Muscle of leg (tissue), 11 donors: ENCODE data around the gene KREMEN2. TPM values are rescaled to one million over a fixed set of nuclear protein-coding genes. Genes with fewer than 3 reads are reported as not detected.

Experiments used
- DNase-seq: peaks from one replicate; pipeline ENCODE4 v3.0.0; 2013
- H3K27ac ChIP-seq: one replicate; pipeline ENCODE4 v1.5.1; 2013; ENCODE audit warnings: mild to moderate bottlenecking, low read length, control low read depth
- H3K27me3 ChIP-seq: one replicate; pipeline ENCODE4 v1.6.1; 2013; ENCODE audit warnings: low read length; ENCODE audit not compliant: control insufficient read depth, insufficient read depth
- H3K36me3 ChIP-seq: one replicate; pipeline ENCODE4 v1.6.1; 2013; ENCODE audit warnings: low read length; ENCODE audit not compliant: control insufficient read depth, insufficient read depth
- H3K4me1 ChIP-seq: one replicate; pipeline ENCODE4 v1.6.1; 2013; ENCODE audit warnings: low read length; ENCODE audit not compliant: control insufficient read depth, insufficient read depth
- H3K4me3 ChIP-seq: one replicate; pipeline ENCODE4 v1.5.1; 2013; ENCODE audit warnings: low read length, control low read depth
- H3K9me3 ChIP-seq: replicated peaks from 2 replicates; pipeline ENCODE4 v1.6.1; 2013; ENCODE audit warnings: low read depth, low read length; ENCODE audit not compliant: control insufficient read depth
- WGBS: methylation state at CpG from one replicate; pipeline ENCODE4 v1.1.5; 2013; ENCODE audit warnings: missing lambda C conversion rate; ENCODE audit not compliant: insufficient coverage; 5-methylcytosine and 5-hydroxymethylcytosine counted together
- polyA plus RNA-seq, 8 donors: library from polyadenylated mRNA; unstranded; fragments of 120-200 nt; gene quantifications; one replicate each; pipeline versions ENCODE4 v1.2.1 to v1.2.3, GENCODE V29; 2013; ENCODE audit warnings: inconsistent platforms in 1 of 8, low replicate concordance in 1 of 8; ENCODE audit not compliant: insufficient read length in 8 of 8, insufficient read depth in 1 of 8
- total RNA-seq: library from RNA; stranded (reverse); fragments of 120-200 nt; gene quantifications from one replicate; pipeline ENCODE4 v1.2.4, GENCODE V29; 2013

KREMEN2 gene
- total and polyA plus RNA-seq, 9 donors, result 3.5 to 22.0 (median 8.7) TPM

DNA sequence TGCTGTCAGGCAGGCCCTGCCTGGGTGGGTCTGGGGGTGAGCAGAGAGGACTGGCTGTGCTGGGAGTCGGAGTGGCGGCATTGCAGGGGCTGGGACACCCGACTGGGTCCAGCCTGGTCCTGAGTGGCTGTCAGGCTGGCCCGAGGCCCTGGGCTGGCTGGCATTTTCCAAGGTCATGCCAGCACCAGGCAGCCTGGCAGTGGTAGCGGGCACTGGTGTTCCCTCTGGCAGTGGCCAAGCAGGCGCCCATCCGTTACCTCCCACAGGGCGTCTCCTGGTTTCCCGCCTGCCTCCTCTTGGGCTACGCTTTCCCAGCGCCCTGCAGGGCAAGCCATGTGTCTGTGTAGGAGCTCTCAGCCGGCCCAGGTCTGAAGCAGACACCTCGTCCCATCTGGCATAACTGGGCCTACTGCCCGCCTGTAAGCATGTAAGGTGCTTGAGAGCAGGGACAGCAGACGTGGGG lies 21.8 kb downstream of the KREMEN2 start:
- Histone ChIP-seq H3K9me3 (no peaks in the 10 kb centered on the region), H3K27me3 (peaks cover 17% of the 10 kb centered on the region), H3K36me3 (no peaks in the 10 kb centered on the region), H3K4me3 (no peak overlapping the region), H3K27ac (peak overlapping the region; percentile 87), H3K4me1 (peaks cover 66% of the 10 kb centered on the region)
- 77% methylated on average over 15 of the region's 15 CpGs for WGBS
- DNase-seq, result no peak

DNA sequence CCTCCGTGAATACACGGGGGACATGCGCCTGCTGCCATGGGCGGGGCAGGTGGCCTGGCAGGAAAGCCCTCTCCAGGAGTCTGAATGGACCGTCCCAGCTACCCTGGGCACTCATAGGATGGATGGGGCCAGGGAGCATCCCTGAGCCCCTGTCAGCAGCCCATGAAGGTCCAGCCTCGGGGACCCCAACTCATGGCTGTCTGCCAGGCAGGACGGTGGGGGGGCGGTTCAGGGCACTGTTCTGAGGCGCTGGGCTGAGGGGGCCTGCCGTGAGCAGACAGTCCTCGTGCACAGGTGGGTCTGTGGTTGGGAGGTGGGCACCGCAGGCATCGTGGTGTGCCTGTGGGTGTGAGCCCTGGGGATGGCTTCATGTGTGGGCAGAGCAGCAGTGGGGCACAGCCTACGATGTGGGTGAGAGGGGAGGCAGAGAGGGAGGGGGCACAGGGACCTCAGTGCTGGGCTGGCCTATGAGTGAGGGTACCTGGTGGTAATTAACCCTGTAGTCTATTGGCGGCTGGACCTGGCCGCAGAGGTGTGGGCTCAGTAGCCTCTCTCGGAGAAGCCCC lies 22.6 kb downstream of the KREMEN2 start:
- Histone ChIP-seq H3K9me3 (no peaks in the 10 kb centered on the region), H3K4me1 (peaks cover 60% of the 10 kb centered on the region), H3K4me3 (no peak overlapping the region), H3K27ac (no peak overlapping the region), H3K36me3 (no peaks in the 10 kb centered on the region), H3K27me3 (peaks cover 17% of the 10 kb centered on the region)
- no peak for DNase-seq
- 68% methylated on average over 14 of the region's 17 CpGs for WGBS

DNA sequence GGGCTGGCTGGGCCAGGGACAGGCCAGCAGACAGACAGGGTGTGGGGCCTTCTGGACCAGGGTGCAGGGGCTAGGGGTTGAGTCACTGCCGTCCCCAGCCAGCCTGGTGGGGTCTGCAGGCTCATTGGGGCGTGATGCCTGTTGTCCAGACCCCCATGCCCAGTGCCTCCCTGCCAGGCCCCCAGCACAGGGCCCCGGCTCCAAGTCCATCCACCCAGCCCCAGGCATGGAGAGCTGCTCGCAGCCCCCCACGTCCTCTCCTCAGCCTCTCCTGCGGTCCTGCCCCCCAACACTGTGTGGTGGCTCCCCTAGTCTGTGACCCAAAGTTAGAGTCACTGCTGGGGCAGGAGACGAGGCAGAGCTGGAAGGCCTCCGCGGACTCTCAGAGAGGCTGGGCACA lies 23.2 kb downstream of the KREMEN2 start:
- H3K27me3 ChIP-seq, result peaks cover 17% of the 10 kb centered on the region
- H3K4me1 ChIP-seq, result peaks cover 60% of the 10 kb centered on the region
- no peaks in the 10 kb centered on the region for H3K36me3 ChIP-seq
- WGBS, result 62% methylated on average over 7 of the region's 9 CpGs
- H3K27ac ChIP-seq, result peak overlapping the region; percentile 78
- no peak overlapping the region for H3K4me3 ChIP-seq
- DNase-seq, result no peak
- H3K9me3 ChIP-seq, result no peaks in the 10 kb centered on the region

DNA sequence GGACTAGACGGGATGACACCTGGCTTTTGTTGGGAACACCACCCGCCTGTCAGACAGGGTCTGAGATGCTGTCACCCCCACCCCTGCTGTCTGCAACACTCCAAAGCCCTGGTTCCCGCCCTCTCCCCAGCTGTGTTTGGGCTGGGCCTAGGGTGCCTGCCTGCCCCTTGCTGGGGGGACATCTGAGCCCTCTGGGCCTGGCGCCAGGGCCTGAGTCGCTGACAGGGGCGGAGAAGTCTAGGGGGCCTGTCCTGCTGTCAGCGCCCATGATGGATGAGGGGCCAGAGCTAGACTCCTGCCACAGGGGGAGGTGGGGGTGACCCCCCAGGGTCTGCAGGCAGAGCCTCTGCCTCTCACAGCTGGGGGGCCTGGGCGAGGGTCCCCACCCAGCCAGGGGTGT lies 23.8 kb downstream of the KREMEN2 start:
- DNase-seq, result peak; percentile 84
- Histone ChIP-seq H3K27ac (peak overlapping the region; percentile 78), H3K4me3 (no peak overlapping the region), H3K9me3 (no peaks in the 10 kb centered on the region), H3K36me3 (no peaks in the 10 kb centered on the region), H3K4me1 (peaks cover 60% of the 10 kb centered on the region), H3K27me3 (peaks cover 17% of the 10 kb centered on the region)
- 32% methylated on average over 6 of the region's 8 CpGs for WGBS

DNA sequence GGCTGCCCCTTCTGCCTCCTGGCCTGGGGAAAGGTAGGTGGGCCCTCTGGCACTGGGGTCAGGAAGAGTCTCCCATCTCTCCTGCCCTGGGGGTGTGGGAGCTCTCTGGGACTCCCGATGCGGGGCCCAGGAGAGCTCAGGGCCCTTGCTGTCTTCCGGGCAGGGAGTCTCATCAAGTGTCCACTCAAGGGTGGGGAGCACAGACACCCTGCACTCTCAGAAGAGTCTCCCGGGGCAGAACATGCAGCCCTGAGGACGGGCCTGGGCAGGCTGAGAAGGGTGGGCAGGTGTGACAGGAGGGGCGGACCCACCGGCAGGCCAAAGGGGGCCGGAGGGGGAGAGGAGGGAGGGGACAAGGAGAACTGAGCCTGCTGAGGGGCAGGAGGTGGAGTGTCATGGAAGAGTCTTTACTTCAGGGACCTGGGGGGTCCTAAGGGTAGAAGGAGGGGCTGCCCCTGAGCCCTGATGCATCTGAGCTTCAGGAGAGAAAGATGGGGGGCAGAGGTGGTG lies 24.6 kb downstream of the KREMEN2 start:
- 42% methylated on average over 7 of the region's 8 CpGs for WGBS
- no peak overlapping the region for H3K27ac ChIP-seq
- peaks cover 58% of the 10 kb centered on the region for H3K4me1 ChIP-seq

DNA sequence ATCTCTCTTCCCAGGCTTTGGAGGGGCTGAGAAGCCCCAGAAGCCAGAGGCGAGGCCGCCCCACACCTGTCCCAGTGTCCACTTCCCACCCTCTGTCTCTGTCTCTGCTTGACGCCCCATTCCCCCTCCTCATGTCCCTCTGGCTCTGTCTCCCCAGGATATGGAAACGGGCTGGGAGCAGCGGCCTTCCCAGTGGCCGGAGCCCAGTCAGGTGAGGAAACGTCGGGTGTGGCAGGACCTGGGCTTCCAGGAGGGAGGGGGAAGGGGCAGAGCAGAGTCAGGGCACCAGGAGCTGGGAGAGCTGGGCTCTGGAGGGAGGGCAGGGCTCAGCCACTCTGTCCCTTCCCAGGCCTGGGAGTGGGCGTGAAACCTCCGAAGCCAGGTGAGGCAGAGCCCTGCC lies 26.8 kb downstream of the KREMEN2 start:
- DNase-seq, result no peak
- Histone ChIP-seq H3K4me3 (no peak overlapping the region), H3K27me3 (peaks cover 14% of the 10 kb centered on the region), H3K4me1 (peaks cover 37% of the 10 kb centered on the region), H3K36me3 (no peaks in the 10 kb centered on the region), H3K9me3 (no peaks in the 10 kb centered on the region), H3K27ac (no peak overlapping the region)
- 59% methylated on average over 5 of the region's 10 CpGs for WGBS

More for the DNA sequence above, 24.6 kb downstream of the KREMEN2 start:
- H3K4me3 ChIP-seq, result no peak overlapping the region
- H3K27me3 ChIP-seq, result peaks cover 17% of the 10 kb centered on the region
- H3K36me3 ChIP-seq, result no peaks in the 10 kb centered on the region
- no peaks in the 10 kb centered on the region for H3K9me3 ChIP-seq
- DNase-seq, result no peak

DNA sequence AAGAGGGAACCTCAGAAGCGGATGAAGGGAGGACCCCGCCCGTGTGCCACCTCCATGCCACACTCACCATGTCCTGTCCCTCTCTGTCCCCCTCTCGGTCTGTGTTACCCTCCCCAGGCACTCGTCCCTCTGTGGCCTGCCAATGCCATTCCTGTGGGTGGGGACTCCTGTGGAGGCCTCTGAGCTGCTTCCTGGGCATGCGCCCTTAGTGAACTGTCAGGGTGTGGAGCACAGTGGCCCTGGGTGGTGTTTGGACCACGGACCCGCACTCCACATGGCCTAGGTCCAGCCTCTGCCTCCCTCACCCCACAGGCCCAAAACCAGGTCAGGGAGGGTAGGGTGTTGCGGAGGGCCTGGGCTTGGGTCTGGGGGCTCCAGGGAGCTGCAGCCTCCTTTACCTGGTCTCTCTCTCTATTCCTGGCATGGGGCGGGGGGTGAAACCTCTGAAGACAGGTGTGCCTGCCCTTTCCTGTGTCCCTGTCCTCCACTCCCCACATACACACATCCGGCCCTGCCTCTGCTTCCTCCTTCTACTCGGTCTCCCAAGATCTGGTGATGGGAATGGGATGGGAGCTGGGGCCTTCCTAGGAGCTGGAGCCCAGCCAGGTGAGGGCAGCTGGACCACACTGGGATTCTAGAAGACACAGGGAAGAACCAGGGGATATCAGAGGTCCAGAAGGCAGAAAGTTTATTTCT lies 27.6 kb downstream of the KREMEN2 start:
- WGBS, result no CpG with 5 or more reads among the region's 12 CpGs
- Histone ChIP-seq H3K27ac (no peak overlapping the region), H3K4me1 (peaks cover 28% of the 10 kb centered on the region), H3K27me3 (peaks cover 20% of the 10 kb centered on the region), H3K36me3 (no peaks in the 10 kb centered on the region), H3K4me3 (no peak overlapping the region), H3K9me3 (no peaks in the 10 kb centered on the region)
- DNase-seq, result no peak

DNA sequence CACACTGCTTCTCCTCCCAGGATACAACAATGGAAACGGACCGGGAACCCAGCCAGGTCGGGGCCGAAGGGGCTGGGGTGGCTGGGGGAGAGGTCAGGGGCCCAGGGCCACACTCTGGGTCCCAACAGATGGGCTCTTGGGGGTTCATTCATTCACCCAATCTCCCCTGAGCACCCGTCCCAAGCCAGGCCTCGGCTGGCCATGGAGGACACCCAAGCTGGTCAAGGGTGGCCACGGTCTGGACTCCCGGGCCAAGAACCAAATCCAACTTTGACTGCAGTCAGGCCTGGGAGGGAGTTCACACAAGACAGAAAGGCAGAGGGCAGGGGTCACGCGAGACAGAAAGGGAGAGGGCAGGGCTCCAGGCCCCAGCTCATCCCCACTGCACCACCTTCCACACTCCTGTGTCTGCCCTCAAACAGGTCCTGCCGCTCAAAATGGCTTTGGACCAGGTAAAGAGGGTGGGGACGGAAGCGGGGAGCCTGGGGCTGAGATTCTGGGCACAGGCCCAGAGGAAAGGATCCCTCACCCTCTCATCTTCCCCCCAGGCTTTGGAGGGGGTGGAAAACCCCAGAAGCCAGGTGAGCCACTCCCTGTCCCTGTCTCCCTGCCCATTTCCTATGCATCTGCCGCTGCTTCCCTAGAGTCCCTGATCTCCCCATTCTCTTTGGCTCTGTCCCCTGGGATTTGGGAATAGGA lies 28.5 kb downstream of the KREMEN2 start:
- H3K27me3 ChIP-seq, result peaks cover 21% of the 10 kb centered on the region
- H3K36me3 ChIP-seq, result no peaks in the 10 kb centered on the region
- H3K4me3 ChIP-seq, result no peak overlapping the region
- no peak for DNase-seq
- 75% methylated on average over 9 of the region's 14 CpGs for WGBS
- H3K9me3 ChIP-seq, result no peaks in the 10 kb centered on the region
- peaks cover 20% of the 10 kb centered on the region for H3K4me1 ChIP-seq
- H3K27ac ChIP-seq, result no peak overlapping the region

DNA sequence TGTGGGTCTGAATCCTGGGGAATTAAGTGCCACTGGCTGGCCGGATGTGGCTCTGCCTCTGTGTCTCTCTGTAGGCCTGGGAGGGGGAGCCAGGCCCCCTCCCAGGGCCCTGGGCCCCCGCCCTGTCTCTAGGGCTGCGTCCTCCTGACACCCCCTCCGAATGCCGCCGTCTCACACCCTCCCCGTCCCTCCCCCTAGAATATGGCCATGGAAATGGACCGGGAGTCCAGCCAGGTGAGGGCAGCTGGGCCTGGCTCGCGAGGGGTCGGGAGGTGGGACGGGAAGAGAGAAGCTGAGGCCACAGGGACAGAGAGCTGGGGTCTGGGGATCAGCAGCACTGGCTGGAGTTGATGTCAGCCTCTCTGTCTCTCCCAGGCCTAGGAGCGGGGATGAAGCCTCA lies 32.2 kb downstream of the KREMEN2 start:
- peaks cover 23% of the 10 kb centered on the region for H3K27me3 ChIP-seq
- DNase-seq, result no peak
- no peaks in the 10 kb centered on the region for H3K36me3 ChIP-seq
- no peak overlapping the region for H3K27ac ChIP-seq
- H3K4me1 ChIP-seq, result no peaks in the 10 kb centered on the region
- 39% methylated on average over 5 of the region's 13 CpGs for WGBS
- H3K4me3 ChIP-seq, result no peak overlapping the region
- no peaks in the 10 kb centered on the region for H3K9me3 ChIP-seq

DNA sequence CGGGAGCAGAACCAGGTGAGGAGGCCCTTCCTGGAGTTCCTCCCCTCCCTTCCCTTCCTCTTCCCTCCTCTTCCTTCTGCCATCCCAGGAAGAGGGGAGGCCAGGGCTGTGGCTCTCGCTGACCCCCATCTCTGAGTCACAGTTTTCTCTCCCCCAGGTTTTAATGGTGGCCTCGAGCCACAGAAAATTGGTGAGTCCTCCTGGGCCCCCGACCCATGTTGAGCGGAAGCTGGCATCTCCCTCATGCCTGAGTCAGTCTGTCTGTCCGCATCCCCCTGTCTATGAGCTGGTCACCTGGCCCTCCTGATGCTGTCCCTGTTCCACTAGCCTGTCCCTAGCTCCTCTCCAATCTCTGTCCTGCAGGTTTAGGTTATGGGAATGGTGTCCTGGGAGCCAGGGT lies 35.9 kb downstream of the KREMEN2 start:
- H3K27ac ChIP-seq, result no peak overlapping the region
- no peak overlapping the region for H3K4me3 ChIP-seq
- H3K9me3 ChIP-seq, result no peaks in the 10 kb centered on the region
- 73% methylated on average over 5 of the region's 6 CpGs for WGBS
- H3K4me1 ChIP-seq, result peaks cover 7% of the 10 kb centered on the region
- no peak for DNase-seq
- H3K36me3 ChIP-seq, result no peaks in the 10 kb centered on the region
- peaks cover 37% of the 10 kb centered on the region for H3K27me3 ChIP-seq
